WI38 (cell line): ENCODE data around the gene BAG3.
A peak's percentile ranks its signal among the peaks of the same experiment; 100 is the strongest.

Source experiments
- H3K4me3 ChIP-seq: 2 replicates; pipeline ENCODE4 v1.5.1; 2011; ENCODE audit warnings: low read depth, mild to moderate bottlenecking, control low read depth, low read length
- TF ChIP-seq, protein P1 (sequence below): IDR thresholded peaks from 2 replicates; pipeline ENCODE4 v1.5.1; 2012; ENCODE audit warnings: low read depth, mild to moderate bottlenecking, control low read depth, low read length

BAG3 gene

DNA sequence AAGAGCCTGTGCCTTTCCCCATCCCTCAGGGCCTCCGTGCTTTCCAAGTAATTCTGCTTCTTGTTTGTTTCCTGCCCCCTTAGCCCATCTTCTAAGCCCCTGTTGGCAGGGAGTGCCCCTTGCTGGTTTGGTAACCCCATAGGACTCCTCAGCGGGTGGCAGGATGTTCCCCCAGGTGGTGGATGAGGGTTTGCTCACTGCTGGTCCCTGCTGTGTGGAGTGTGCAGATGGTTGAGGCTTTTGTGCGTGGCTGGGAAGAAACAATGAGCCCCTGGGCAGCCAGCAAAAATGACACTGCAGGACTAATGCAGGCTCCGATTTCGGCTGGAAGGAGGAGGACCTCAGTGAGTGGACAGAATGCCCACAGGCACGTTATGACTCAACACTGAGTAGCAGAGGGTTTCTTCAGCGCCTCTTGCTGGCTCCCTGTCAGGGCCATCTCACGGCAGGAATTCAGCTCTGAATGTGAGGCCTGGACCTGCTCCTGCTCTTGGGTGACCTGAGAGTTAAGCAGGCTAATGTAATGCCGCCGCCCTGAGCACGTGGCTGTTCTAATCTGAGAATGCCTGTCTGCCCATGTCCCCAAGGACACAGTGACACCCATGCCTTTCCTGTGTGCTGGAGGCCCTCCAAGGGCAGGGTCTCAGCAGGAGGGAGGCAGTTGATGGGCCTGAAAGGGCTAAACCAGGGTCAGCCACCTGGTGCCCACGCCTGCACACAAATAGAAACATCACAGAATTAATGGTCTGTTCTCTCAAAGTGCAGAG is 16.6 kb downstream of the BAG3 start:
- peak overlapping the region; percentile 8; the same call in 1 of the 2 replicates for H3K4me3 ChIP-seq
- TF ChIP-seq, protein P1, sequence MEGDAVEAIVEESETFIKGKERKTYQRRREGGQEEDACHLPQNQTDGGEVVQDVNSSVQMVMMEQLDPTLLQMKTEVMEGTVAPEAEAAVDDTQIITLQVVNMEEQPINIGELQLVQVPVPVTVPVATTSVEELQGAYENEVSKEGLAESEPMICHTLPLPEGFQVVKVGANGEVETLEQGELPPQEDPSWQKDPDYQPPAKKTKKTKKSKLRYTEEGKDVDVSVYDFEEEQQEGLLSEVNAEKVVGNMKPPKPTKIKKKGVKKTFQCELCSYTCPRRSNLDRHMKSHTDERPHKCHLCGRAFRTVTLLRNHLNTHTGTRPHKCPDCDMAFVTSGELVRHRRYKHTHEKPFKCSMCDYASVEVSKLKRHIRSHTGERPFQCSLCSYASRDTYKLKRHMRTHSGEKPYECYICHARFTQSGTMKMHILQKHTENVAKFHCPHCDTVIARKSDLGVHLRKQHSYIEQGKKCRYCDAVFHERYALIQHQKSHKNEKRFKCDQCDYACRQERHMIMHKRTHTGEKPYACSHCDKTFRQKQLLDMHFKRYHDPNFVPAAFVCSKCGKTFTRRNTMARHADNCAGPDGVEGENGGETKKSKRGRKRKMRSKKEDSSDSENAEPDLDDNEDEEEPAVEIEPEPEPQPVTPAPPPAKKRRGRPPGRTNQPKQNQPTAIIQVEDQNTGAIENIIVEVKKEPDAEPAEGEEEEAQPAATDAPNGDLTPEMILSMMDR: no peak

DNA sequence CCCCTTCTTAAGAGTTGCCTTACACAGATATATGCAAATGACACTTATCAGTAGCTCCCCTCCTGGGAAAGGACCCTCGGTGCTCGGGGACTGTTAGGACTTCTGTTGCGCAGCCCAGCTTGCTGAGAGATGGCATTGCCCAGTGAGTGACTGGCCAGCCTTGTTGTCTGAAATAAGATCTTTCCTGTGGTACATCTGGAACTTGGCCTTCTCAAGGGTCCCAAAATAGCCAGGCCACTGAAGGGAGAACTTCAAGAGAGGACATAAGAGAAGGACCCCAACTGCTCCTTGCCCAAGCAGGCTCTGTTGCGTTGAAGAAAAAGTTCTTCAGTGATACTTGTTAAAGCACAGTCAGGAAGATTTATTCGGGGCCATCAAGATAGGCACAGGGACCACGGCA is 17.3 kb downstream of the BAG3 start:
- no peak overlapping the region for H3K4me3 ChIP-seq

DNA sequence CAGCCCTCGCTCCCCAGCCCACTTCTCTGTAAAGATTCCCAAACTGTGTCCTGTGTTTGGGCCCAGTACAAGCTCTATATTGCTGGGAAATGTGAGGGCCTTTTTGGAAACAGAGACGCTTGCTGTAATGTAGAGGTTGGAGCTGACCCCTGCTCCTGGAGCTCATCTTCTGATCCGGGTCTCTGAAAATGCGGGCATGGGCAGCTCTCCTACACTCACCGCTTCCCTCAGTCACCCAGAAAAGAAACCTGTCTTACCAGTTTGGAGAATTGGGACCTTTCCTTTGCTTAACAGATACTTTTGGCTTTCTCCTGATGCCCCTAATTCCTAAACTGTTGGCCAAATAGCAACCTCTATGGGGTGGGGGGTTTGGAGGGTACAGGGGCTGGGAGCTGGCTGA is 18.2 kb downstream of the BAG3 start:
- H3K4me3 ChIP-seq: no peak overlapping the region
- TF ChIP-seq, protein P1: no peak

More for the DNA sequence above, 17.3 kb downstream of the BAG3 start:
- TF ChIP-seq, protein P1: no peak

DNA sequence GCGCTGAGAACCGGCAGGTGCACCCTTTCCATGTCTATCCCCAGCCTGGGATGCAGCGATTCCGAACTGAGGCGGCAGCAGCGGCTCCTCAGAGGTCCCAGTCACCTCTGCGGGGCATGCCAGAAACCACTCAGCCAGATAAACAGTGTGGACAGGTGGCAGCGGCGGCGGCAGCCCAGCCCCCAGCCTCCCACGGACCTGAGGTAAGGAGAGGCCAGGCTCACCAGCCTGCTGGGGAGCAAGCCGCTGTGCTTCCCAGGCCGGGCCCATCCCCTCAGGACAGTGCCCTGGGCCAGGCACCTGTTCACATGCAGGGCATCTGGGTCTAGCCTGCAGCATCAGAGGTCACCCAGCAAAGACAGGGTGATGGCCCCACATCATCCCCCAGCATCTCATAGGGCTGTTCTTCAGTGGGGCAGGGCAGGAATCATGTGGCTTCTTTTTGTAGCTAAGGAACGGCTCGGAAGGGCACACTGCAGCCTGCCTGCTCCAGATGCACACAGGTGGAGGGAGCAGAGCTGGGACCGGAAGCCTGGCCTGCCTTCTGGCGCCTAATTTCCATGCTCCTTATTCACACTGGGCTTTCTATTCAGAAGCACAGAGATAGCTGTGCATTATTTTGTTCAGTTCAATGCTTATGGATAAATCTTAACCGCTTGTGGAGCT is 18.9 kb downstream of the BAG3 start:
- TF ChIP-seq, protein P1: no peak
- H3K4me3 ChIP-seq: no peak overlapping the region

DNA sequence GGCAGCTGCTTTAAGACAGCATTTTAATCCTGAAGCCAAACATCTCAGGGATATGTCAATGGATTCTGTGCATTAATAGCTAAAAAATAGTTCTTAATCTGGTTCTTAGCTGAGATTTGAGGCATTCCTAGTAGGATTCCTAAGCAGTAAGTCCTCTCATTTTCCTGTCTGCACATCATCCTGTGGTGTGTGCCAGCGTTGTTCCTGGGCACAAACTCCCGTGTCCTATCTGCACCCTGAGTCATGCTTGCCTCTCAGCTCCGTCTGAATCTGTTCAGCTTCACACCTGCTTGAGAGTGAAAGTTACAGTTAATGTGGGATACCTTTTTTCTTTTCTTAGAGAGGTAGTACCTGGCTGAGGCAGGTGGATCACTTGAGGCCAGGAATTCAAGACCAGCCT is 19.5 kb downstream of the BAG3 start:
- TF ChIP-seq, protein P1: no peak
- no peak overlapping the region for H3K4me3 ChIP-seq

DNA sequence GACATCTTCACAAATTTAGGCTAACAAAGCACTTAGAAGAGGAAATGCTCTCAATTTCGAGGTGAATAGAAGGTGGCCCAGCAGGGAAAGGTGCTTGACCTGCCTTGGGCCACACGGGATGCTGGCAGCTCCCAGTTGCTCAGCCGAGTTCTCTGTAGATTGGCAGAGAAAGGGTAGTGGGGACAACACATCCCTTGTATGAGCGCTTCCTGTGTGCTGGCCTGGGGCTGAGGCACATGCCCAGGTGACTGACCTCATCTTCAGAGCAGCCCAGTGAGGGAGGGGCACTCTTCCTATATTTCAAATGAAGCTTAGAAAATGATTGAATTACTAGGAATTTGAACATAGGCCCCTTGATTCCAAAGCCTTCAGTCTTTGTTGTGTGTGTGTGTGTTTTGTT is 20.2 kb downstream of the BAG3 start:
- TF ChIP-seq, protein P1: no peak
- no peak overlapping the region for H3K4me3 ChIP-seq

DNA sequence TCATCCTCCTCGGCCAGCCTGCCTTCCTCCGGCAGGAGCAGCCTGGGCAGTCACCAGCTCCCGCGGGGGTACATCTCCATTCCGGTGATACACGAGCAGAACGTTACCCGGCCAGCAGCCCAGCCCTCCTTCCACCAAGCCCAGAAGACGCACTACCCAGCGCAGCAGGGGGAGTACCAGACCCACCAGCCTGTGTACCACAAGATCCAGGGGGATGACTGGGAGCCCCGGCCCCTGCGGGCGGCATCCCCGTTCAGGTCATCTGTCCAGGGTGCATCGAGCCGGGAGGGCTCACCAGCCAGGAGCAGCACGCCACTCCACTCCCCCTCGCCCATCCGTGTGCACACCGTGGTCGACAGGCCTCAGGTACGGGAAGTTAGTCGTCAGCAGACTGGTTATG is 21.1 kb downstream of the BAG3 start:
- no peak overlapping the region for H3K4me3 ChIP-seq
- TF ChIP-seq, protein P1: no peak
